HG03442 (cell line): Measurements from ENCODE around the gene RAP1A.

Experiments
- ATAC-seq: cut with Tn5 transposase; IDR thresholded peaks from one replicate; pipeline ENCODE4 v1.9.1; 2021; ENCODE audit warnings: mild to moderate bottlenecking, moderate library complexity; ENCODE audit not compliant: unreplicated experiment

RAP1A gene

GRCh38 chr1:111709986-111710385 is 90.4 kb downstream of the RAP1A start:
- ATAC-seq = no peak

- ATAC-seq = no peak
These were observed 96.7 kb downstream of the RAP1A start for GRCh38 chr1:111716333-111716732.

- ATAC-seq = no peak
These were observed 97.9 kb downstream of the RAP1A start for GRCh38 chr1:111717450-111717849.

GRCh38 chr1:111719135-111719534 is 99.5 kb downstream of the RAP1A start:
- no peak for ATAC-seq

GRCh38 chr1:111719674-111720132 is 100.1 kb downstream of the RAP1A start:
- ATAC-seq = no peak

GRCh38 chr1:111720274-111720976 is 100.8 kb downstream of the RAP1A start:
- no peak for ATAC-seq

GRCh38 chr1:111720977-111721786 is 101.6 kb downstream of the RAP1A start:
- ATAC-seq = no peak

- no peak for ATAC-seq
These were observed 103.7 kb downstream of the RAP1A start for GRCh38 chr1:111723091-111723806.

GRCh38 chr1:111723871-111724270 is 104.3 kb downstream of the RAP1A start:
- ATAC-seq = no peak

GRCh38 chr1:111725192-111725591 is 105.6 kb downstream of the RAP1A start:
- ATAC-seq = no peak

GRCh38 chr1:111727056-111727455 is 107.5 kb downstream of the RAP1A start:
- no peak for ATAC-seq

GRCh38 chr1:111729271-111729921 is 109.8 kb downstream of the RAP1A start:
- ATAC-seq = no peak

GRCh38 chr1:111729946-111730681 is 110.5 kb downstream of the RAP1A start:
- no peak for ATAC-seq

GRCh38 chr1:111730706-111731105 is 111.1 kb downstream of the RAP1A start:
- no peak for ATAC-seq

GRCh38 chr1:111731956-111732355 is 112.4 kb downstream of the RAP1A start:
- no peak for ATAC-seq

- ATAC-seq = no peak
These were observed 113.1 kb downstream of the RAP1A start for GRCh38 chr1:111732718-111733117.

- no peak for ATAC-seq
These were observed 113.8 kb downstream of the RAP1A start for GRCh38 chr1:111733183-111733991.

GRCh38 chr1:111733992-111734341 is 114.4 kb downstream of the RAP1A start:
- ATAC-seq = no peak

- no peak for ATAC-seq
These were observed 114.8 kb downstream of the RAP1A start for GRCh38 chr1:111734426-111734825.

- no peak for ATAC-seq
These were observed 115.3 kb downstream of the RAP1A start for GRCh38 chr1:111734856-111735255.
